Thyroid gland (tissue), 4 donors: ENCODE measurements around the gene IGLON5.

Experiments used
- POLR2A ChIP-seq, 2 donors: fragments of 450-650 bp; IDR thresholded peaks; one replicate each; pipeline ENCODE4 v1.6.1; 2017; ENCODE audit warnings: antibody characterized with exemption in 2 of 2, mild to moderate bottlenecking in 2 of 2, moderate library complexity in 1 of 2
- TF ChIP-seq, protein P1 (sequence below), 6 experiments: fragments of 200-600 bp in 3 of 6; fragments of 450-650 bp in 3 of 6; sonication (generic) in 3 of 6; IDR thresholded peaks; one replicate each; pipeline ENCODE4 v1.5.1; 2016 to 2019; ENCODE audit warnings: antibody characterized with exemption in 6 of 6, mild to moderate bottlenecking in 2 of 6, inconsistent platforms in 1 of 6, moderate library complexity in 1 of 6

- no peak for TF ChIP-seq POLR2A (IDR thresholded peaks at IDR 0.05)
- TF ChIP-seq, protein P1, sequence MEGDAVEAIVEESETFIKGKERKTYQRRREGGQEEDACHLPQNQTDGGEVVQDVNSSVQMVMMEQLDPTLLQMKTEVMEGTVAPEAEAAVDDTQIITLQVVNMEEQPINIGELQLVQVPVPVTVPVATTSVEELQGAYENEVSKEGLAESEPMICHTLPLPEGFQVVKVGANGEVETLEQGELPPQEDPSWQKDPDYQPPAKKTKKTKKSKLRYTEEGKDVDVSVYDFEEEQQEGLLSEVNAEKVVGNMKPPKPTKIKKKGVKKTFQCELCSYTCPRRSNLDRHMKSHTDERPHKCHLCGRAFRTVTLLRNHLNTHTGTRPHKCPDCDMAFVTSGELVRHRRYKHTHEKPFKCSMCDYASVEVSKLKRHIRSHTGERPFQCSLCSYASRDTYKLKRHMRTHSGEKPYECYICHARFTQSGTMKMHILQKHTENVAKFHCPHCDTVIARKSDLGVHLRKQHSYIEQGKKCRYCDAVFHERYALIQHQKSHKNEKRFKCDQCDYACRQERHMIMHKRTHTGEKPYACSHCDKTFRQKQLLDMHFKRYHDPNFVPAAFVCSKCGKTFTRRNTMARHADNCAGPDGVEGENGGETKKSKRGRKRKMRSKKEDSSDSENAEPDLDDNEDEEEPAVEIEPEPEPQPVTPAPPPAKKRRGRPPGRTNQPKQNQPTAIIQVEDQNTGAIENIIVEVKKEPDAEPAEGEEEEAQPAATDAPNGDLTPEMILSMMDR (IDR thresholded peaks at IDR 0.05): no peak
Measured at GRCh38 chr19:51370230-51370629, 58.8 kb downstream of the IGLON5 start.
